ENCODE measurements around the gene NTRK3. TPM values are rescaled to one million over a fixed set of nuclear protein-coding genes. Genes with fewer than 3 reads are reported as not detected.

The NTRK3 gene
- total RNA-seq, 1 experiment from 2014 or later: not detected

DNA sequence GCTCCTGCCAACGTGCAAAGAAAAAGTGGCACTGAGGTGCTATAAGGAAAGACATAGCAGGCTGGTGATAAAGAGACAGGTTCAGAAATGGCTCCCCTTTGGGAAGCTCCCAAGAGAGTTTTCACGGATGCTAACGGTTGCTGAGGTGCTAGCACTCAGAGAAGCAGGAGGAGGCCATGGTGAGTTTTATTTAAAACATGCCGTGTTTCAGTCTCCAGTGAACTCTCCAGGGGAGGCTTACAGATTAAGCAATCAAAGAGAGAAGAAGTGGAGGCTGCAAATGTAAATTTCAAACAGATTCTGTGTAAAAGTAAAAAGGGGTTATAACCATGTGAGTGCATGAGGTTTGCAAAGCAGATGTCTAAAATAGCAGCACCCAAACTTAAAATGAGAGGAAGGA lies 346.2 kb downstream of the NTRK3 start:
- no TSS peak for BruUV-seq (replicated peaks)
- Histone ChIP-seq H3K4me3 (no peak overlapping the region), H3K79me2 (ENCODE audit: low read depth) (no peaks in the 10 kb centered on the region), H3K9me3 (ENCODE audit: insufficient read depth, low read depth) (no peaks in the 10 kb centered on the region), H3K36me3 (ENCODE audit: low read depth) (no peaks in the 10 kb centered on the region), H3K4me2 (no peak overlapping the region), H2AFZ (no peak overlapping the region), H3F3A (ENCODE audit: insufficient read depth, low read depth) (no peaks in the 10 kb centered on the region), H4K20me1 (ENCODE audit: insufficient read depth) (no peaks in the 10 kb centered on the region), H3K27ac (no peak overlapping the region), H3K9me2 (ENCODE audit: insufficient read depth) (no peaks in the 10 kb centered on the region), H3K27me3 (ENCODE audit: insufficient read depth, low read depth) (peaks cover 11% of the 10 kb centered on the region; the same call in 1 of the 2 replicates), H3K4me1 (replicated peaks; ENCODE audit: insufficient read depth) (no peaks in the 10 kb centered on the region)
- ChIA-PET CTCF (no interaction called here), POLR2A (ENCODE audit: unreplicated experiment) (no interaction called here)
- no peak for DNase-seq
- TF ChIP-seq EZH2 (IDR thresholded peaks at IDR 0.05; ENCODE audit: low read depth): no peak
- intact Hi-C loops (cut with micrococcal nuclease; ENCODE audit: unreplicated experiment): no loop called here

DNA sequence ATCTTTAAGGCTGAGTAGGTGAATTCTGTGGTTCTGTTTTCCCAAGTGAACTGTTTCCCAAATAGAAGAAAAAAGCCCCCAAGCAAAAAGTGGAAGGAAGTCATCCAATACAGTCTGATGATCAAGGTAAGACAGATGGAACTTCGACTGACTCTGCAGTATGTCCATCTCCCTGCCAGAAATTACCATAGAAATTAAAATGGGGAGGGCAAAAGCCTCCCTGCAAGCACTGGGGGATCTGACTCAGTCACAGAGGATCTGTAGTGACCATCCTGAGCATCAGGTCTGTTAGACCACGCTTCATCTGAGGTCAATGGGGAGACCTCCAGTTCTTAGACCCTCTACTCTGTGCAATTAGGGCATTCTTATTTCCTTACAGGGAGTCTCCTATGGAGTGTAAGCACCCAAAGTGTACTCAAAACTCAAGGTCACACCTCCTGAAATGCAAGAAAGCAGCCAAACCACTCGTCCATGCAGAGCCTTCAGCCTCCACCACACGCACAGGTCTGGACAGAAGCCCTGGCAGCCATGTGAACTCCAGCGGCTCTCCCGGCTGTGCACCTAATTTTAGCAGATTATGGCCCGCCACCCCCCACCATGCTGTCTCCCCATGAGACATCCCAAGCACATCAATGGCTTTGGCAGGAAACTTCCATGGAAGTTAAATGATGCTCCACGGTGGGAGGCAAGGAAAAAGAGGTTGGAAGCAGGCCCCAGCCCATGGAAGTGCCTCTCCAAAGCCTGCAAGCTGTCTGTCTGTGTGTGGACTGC lies 348.7 kb downstream of the NTRK3 start:
- Histone ChIP-seq H3K4me3 (no peak overlapping the region), H3K36me3 (ENCODE audit: low read depth) (no peaks in the 10 kb centered on the region), H3K4me2 (no peak overlapping the region), H3K9me3 (ENCODE audit: insufficient read depth, low read depth) (no peaks in the 10 kb centered on the region), H3F3A (ENCODE audit: insufficient read depth, low read depth) (no peaks in the 10 kb centered on the region), H3K27me3 (ENCODE audit: insufficient read depth, low read depth) (peaks cover 20% of the 10 kb centered on the region; the same call in 1 of the 2 replicates), H2AFZ (no peak overlapping the region), H3K79me2 (ENCODE audit: low read depth) (no peaks in the 10 kb centered on the region), H3K4me1 (replicated peaks; ENCODE audit: insufficient read depth) (no peaks in the 10 kb centered on the region), H4K20me1 (ENCODE audit: insufficient read depth) (no peaks in the 10 kb centered on the region), H3K9me2 (ENCODE audit: insufficient read depth) (no peaks in the 10 kb centered on the region), H3K27ac (no peak overlapping the region)
- TF ChIP-seq CTCF (conservative IDR thresholded peaks at IDR 0.05) (no peak), EZH2 (IDR thresholded peaks at IDR 0.05; ENCODE audit: low read depth) (no peak)
- no peak for DNase-seq
- CTCF ChIA-PET: no interaction called here
- intact Hi-C loops (cut with micrococcal nuclease; ENCODE audit: unreplicated experiment): no loop called here
- no TSS peak for BruUV-seq (replicated peaks)
- POLR2A ChIA-PET (ENCODE audit: unreplicated experiment): no interaction called here

GRCh38 chr15:87906444-87906843 lies 350.1 kb downstream of the NTRK3 start:
- BruUV-seq (replicated peaks): no TSS peak
- H3K79me2 ChIP-seq (ENCODE audit: low read depth): no peaks in the 10 kb centered on the region
- no peaks in the 10 kb centered on the region for H4K20me1 ChIP-seq (ENCODE audit: insufficient read depth)
- no peaks in the 10 kb centered on the region for H3K9me3 ChIP-seq (ENCODE audit: insufficient read depth, low read depth)
- peaks cover 20% of the 10 kb centered on the region; the same call in 1 of the 2 replicates for H3K27me3 ChIP-seq (ENCODE audit: insufficient read depth, low read depth)
- no peak for TF ChIP-seq CTCF (conservative IDR thresholded peaks at IDR 0.05)
- no peak for TF ChIP-seq EZH2 (IDR thresholded peaks at IDR 0.05; ENCODE audit: low read depth)
- H3K4me3 ChIP-seq: no peak overlapping the region
- H3K36me3 ChIP-seq (ENCODE audit: low read depth): no peaks in the 10 kb centered on the region
- ChIA-PET CTCF (no interaction called here), POLR2A (ENCODE audit: unreplicated experiment) (no interaction called here)
- H3K27ac ChIP-seq: no peak overlapping the region
- DNase-seq: no peak
- H3K9me2 ChIP-seq (ENCODE audit: insufficient read depth): no peaks in the 10 kb centered on the region
- no peaks in the 10 kb centered on the region for H3F3A ChIP-seq (ENCODE audit: insufficient read depth, low read depth)
- H3K4me1 ChIP-seq (replicated peaks; ENCODE audit: insufficient read depth): no peaks in the 10 kb centered on the region
- no peak overlapping the region for H2AFZ ChIP-seq
- intact Hi-C loops (cut with micrococcal nuclease; ENCODE audit: unreplicated experiment): no loop called here
- H3K4me2 ChIP-seq: no peak overlapping the region

Measured in PC-9 (cell line).